ENCODE data around the gene DGAT2. TPM values are rescaled to one million over a fixed set of nuclear protein-coding genes. Genes with fewer than 3 reads are reported as not detected.

DGAT2 gene
- total and polyA plus RNA-seq, 4 donors = 0.41 to 4.4 (median 1.4) TPM

DNA sequence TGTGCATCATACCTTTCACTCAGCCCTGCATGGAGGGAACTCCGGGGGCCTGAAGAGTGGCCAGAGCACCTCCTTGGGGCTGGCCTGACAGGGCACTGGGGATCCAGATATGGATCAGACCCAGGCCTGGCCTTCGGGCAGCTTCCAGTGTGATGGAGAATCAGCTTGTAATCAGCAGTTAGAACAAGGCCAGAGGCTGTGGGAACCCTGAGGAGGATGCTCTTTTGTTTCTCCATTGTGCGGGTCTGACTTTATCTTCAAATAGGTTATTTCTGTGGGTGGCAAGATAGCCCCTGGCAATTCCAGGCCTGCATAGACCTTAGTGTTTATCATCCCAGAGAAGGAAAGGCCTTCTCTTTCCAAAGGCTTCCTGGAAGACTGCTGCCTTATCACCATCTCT is 12.3 kb downstream of the DGAT2 start:
- DNase-seq (peak in 1 of 2 donors; percentile 32), ATAC-seq (ENCODE audit: low FRiP score) (no peak)
- Histone ChIP-seq H3K27ac (ENCODE audit: low read depth in 1 of 2, low read length in 2 of 2) (no peak overlapping the region), H3K36me3 (ENCODE audit: control insufficient read depth in 1 of 2, insufficient read depth in 2 of 2, low read length in 1 of 2) (no peaks in the 10 kb centered on the region), H3K27me3 (ENCODE audit: control insufficient read depth in 1 of 2, insufficient read depth in 2 of 2, low read length in 1 of 2) (no peaks in the 10 kb centered on the region), H3K4me1 (ENCODE audit: control insufficient read depth in 1 of 2, insufficient read depth in 2 of 2, low read length in 2 of 2) (no peaks in the 10 kb centered on the region), H3K9me3 (ENCODE audit: control insufficient read depth, low read length) (no peaks in the 10 kb centered on the region), H3K4me3 (ENCODE audit: low read length in 2 of 2) (no peak overlapping the region)
- intact Hi-C loops (cut with DNase I) = no loop called here
- WGBS, 2 donors = 88 to 94% methylated on average over 3 of the region's 3 CpGs

DNA sequence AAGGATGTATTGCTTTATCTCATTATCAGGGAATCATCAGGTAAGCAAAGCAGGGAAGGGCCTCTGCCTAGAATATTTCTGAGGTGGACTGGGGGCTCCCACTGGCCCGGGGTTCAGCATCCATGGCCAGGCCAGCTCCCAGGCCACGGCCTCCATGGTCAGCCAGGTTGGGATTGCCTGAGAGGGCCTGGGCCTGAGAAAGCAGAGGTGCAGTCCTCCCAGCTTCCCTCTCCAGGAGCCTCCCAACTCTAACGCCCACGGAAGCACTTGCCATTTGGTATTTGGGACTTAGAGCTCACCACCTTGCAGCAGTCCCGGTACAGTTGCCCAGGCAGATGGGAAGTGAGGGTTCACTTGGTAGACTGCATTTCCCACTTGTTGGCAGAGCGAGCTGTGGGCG is 12.7 kb downstream of the DGAT2 start:
- Histone ChIP-seq H3K36me3 (ENCODE audit: control insufficient read depth in 1 of 2, insufficient read depth in 2 of 2, low read length in 1 of 2) (no peaks in the 10 kb centered on the region), H3K27me3 (ENCODE audit: control insufficient read depth in 1 of 2, insufficient read depth in 2 of 2, low read length in 1 of 2) (no peaks in the 10 kb centered on the region), H3K27ac (ENCODE audit: low read depth in 1 of 2, low read length in 2 of 2) (no peak overlapping the region), H3K9me3 (ENCODE audit: control insufficient read depth, low read length) (no peaks in the 10 kb centered on the region), H3K4me3 (ENCODE audit: low read length in 2 of 2) (no peak overlapping the region), H3K4me1 (ENCODE audit: control insufficient read depth in 1 of 2, insufficient read depth in 2 of 2, low read length in 2 of 2) (no peaks in the 10 kb centered on the region)
- WGBS, 2 donors = 93 to 97% methylated on average over 7 of the region's 7 CpGs
- DNase-seq (peak; percentile 17 to 34), ATAC-seq (ENCODE audit: low FRiP score) (no peak)
- intact Hi-C loops (cut with DNase I) = no loop called here

DNA sequence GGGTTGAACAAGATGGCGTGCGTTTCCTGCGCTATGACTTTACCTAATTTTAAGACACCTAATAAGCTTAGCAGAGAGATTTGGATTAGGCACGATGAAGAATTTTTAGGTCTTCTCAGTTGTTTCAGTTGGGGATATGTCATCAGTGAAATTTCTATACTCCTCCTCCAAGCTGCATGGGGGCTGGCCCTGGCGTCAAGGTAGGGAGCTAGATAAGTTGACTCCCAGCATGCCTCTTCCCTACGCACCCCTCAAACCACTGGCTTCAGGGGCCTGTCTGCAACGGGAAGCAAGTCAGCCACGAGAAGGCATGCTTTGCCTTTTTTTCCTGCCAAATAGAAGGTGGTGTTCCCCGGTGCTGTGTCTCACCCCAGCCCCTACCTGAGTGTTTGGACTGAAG is 13.3 kb downstream of the DGAT2 start:
- ATAC-seq (ENCODE audit: low FRiP score) (no peak), DNase-seq (peak in 1 of 2 donors; percentile 12)
- 91 to 94% methylated on average over 9 of the region's 9 CpGs for WGBS, 2 donors
- Histone ChIP-seq H3K36me3 (ENCODE audit: control insufficient read depth in 1 of 2, insufficient read depth in 2 of 2, low read length in 1 of 2) (no peaks in the 10 kb centered on the region), H3K9me3 (ENCODE audit: control insufficient read depth, low read length) (no peaks in the 10 kb centered on the region), H3K4me1 (ENCODE audit: control insufficient read depth in 1 of 2, insufficient read depth in 2 of 2, low read length in 2 of 2) (no peaks in the 10 kb centered on the region), H3K27me3 (ENCODE audit: control insufficient read depth in 1 of 2, insufficient read depth in 2 of 2, low read length in 1 of 2) (no peaks in the 10 kb centered on the region), H3K4me3 (ENCODE audit: low read length in 2 of 2) (no peak overlapping the region), H3K27ac (ENCODE audit: low read depth in 1 of 2, low read length in 2 of 2) (no peak overlapping the region)
- intact Hi-C loops (cut with DNase I) = no loop called here

DNA sequence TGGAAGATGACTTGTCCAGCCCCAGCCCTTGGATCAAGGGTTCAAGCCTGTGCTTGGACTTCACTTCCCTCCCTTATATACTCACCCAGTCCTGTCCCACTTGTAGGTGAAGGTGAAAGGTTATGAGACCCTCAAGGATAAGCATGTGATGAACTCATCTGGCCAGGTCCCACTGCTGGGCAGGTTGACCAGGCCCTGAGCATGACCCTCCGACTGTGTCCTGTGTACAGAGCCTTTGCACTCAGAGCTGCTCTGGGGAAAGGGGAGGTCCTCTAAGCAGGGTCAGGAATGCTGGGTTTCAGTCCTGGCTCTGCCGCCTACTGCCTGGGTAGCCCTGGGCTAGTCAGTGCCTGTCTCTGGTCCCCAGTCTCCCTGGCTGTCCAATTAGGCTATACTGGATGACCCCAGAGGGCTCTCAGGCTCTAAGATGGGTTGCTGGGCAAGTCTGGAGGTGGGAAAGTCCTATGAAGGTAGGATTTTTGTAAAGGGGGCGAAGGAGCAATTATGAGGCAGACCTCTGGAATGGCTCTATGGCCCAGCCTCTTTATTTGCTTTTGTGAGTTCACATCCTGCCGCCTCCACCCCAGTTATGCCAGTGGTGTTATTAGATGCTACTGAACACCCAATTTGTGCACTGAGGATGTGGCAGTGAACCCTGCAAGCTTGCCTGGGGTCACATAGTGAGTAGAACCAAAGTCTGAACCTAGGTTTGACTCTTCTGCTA is 14.1 kb downstream of the DGAT2 start:
- no peak for ATAC-seq (ENCODE audit: low FRiP score)
- Histone ChIP-seq H3K4me3 (ENCODE audit: low read length in 2 of 2) (no peak overlapping the region), H3K27ac (ENCODE audit: low read depth in 1 of 2, low read length in 2 of 2) (no peak overlapping the region), H3K4me1 (ENCODE audit: control insufficient read depth in 1 of 2, insufficient read depth in 2 of 2, low read length in 2 of 2) (no peaks in the 10 kb centered on the region), H3K27me3 (ENCODE audit: control insufficient read depth in 1 of 2, insufficient read depth in 2 of 2, low read length in 1 of 2) (no peaks in the 10 kb centered on the region), H3K36me3 (ENCODE audit: control insufficient read depth in 1 of 2, insufficient read depth in 2 of 2, low read length in 1 of 2) (no peaks in the 10 kb centered on the region), H3K9me3 (ENCODE audit: control insufficient read depth, low read length) (no peaks in the 10 kb centered on the region)
- 92 to 95% methylated on average over 4 of the region's 4 CpGs for WGBS, 2 donors
- DNase-seq = peak in 1 of 2 donors; percentile 6
- intact Hi-C loops (cut with DNase I) = no loop called here

DNA sequence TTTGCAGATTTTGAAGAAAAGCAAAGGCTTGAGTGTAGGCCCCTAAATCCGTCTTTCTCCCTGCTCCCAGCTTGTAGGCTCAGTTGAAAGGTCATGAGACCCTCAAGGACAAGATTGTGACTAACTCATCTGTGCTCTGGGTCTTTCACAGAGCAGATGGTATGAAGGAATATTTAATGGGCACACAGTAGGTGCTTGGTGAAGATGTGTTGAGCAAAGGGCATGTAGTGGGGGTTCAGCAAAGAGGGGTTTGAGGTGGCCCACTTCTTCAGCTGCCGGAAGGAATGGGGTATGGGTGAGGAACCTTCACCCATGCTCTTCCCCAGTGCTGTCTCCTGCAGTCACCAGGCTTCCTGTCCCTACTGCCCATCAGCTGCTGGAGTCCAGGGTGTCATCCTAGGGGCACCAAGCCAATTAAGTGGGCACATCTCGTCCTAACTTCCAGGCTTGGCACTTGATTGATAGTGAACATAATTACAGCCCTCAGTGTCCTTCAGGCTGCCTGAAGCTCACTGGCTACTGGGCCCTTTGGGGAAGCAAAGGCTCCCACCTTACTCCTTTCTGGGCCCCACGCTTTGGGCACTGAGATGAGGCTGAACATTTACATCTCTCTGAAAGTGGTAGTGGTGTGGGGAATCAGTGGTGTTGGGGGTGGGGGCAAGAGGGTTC is 15.0 kb downstream of the DGAT2 start:
- no peak for DNase-seq
- Histone ChIP-seq H3K4me1 (ENCODE audit: control insufficient read depth in 1 of 2, insufficient read depth in 2 of 2, low read length in 2 of 2) (no peaks in the 10 kb centered on the region), H3K36me3 (ENCODE audit: control insufficient read depth in 1 of 2, insufficient read depth in 2 of 2, low read length in 1 of 2) (no peaks in the 10 kb centered on the region), H3K4me3 (ENCODE audit: low read length in 2 of 2) (no peak overlapping the region), H3K9me3 (ENCODE audit: control insufficient read depth, low read length) (no peaks in the 10 kb centered on the region), H3K27ac (ENCODE audit: low read depth in 1 of 2, low read length in 2 of 2) (no peak overlapping the region), H3K27me3 (ENCODE audit: control insufficient read depth in 1 of 2, insufficient read depth in 2 of 2, low read length in 1 of 2) (no peaks in the 10 kb centered on the region)
- ATAC-seq (ENCODE audit: low FRiP score) = no peak
- intact Hi-C loops (cut with DNase I) = no loop called here
- 94% methylated on average over 4 of the region's 4 CpGs for WGBS, 2 donors

DNA sequence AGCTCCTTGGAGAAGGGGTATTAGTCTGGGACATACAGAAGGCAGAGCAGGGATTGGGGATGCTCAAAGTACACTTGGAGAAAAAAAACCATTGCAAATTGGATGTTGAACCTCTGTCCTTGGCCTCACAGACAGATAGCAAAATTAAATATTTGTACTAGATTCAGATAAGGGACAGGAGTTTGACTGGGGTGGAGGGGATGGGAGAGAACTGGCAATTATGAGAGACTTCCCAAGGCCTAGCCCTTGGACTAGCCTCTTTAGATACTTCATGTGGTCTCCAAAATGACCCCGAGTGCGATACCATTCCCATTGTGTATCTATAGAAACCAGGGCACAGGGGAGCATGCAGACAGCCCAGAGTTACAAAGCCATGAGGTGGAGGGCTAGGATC is 15.5 kb downstream of the DGAT2 start:
- Histone ChIP-seq H3K27ac (ENCODE audit: low read depth in 1 of 2, low read length in 2 of 2) (no peak overlapping the region), H3K36me3 (ENCODE audit: control insufficient read depth in 1 of 2, insufficient read depth in 2 of 2, low read length in 1 of 2) (no peaks in the 10 kb centered on the region), H3K9me3 (ENCODE audit: control insufficient read depth, low read length) (no peaks in the 10 kb centered on the region), H3K4me1 (ENCODE audit: control insufficient read depth in 1 of 2, insufficient read depth in 2 of 2, low read length in 2 of 2) (no peaks in the 10 kb centered on the region), H3K4me3 (ENCODE audit: low read length in 2 of 2) (no peak overlapping the region), H3K27me3 (ENCODE audit: control insufficient read depth in 1 of 2, insufficient read depth in 2 of 2, low read length in 1 of 2) (no peaks in the 10 kb centered on the region)
- intact Hi-C loops (cut with DNase I) = no loop called here
- no peak for DNase-seq
- ATAC-seq (ENCODE audit: low FRiP score) = no peak
- 97 to 100% methylated on average over 2 of the region's 2 CpGs for WGBS, 2 donors

DNA sequence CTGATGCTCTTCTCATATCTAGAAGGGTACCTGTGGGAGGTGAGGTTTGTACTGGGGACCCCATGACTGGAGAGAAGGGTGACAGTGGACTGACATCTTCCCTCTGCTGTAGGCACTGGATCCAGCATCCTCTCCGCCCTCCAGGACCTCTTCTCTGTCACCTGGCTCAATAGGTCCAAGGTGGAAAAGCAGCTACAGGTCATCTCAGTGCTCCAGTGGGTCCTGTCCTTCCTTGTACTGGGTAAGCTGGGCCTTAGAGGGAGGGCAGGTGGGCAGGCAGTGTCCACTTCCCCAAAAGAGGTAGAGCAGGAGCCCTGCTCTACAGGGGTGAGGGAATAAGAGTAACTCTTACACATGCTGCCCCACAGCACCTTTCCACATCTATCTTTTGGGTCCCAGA is 15.9 kb downstream of the DGAT2 start:
- 94 to 100% methylated on average over 1 of the region's 1 CpG for WGBS, 2 donors
- H3K4me3 ChIP-seq (ENCODE audit: low read length in 2 of 2) = no peak overlapping the region
- intact Hi-C loops (cut with DNase I) = no loop called here
- H3K27ac ChIP-seq (ENCODE audit: low read depth in 1 of 2, low read length in 2 of 2) = no peak overlapping the region
- H3K36me3 ChIP-seq (ENCODE audit: control insufficient read depth in 1 of 2, insufficient read depth in 2 of 2, low read length in 1 of 2) = no peaks in the 10 kb centered on the region
- H3K27me3 ChIP-seq (ENCODE audit: control insufficient read depth in 1 of 2, insufficient read depth in 2 of 2, low read length in 1 of 2) = no peaks in the 10 kb centered on the region
- ATAC-seq (ENCODE audit: low FRiP score) = no peak
- peak in 1 of 2 donors; percentile 12 for DNase-seq
- H3K9me3 ChIP-seq (ENCODE audit: control insufficient read depth, low read length) = no peaks in the 10 kb centered on the region
- no peaks in the 10 kb centered on the region for H3K4me1 ChIP-seq (ENCODE audit: control insufficient read depth in 1 of 2, insufficient read depth in 2 of 2, low read length in 2 of 2)

DNA sequence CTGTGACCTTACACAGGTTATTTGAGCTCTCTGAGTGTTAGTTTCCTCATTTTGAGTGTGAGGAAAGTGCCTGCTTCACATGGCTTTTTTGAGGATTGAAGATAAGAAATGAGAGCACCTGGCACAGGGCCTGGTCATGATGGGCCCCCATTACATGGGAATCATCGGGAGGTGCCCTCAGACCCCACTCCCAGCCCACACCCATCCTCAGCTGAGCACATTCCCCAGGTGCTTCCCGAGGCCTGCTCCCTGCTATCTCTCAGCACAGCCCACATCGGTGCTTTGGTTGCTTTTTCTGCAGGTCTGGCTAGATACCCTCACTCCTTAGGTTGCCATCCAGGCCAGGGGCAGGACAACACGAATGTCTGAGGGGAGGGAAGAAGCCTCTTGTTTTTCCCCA is 16.6 kb downstream of the DGAT2 start:
- H3K27me3 ChIP-seq (ENCODE audit: control insufficient read depth in 1 of 2, insufficient read depth in 2 of 2, low read length in 1 of 2) = no peaks in the 10 kb centered on the region
- no peaks in the 10 kb centered on the region for H3K4me1 ChIP-seq (ENCODE audit: control insufficient read depth in 1 of 2, insufficient read depth in 2 of 2, low read length in 2 of 2)
- H3K4me3 ChIP-seq (ENCODE audit: low read length in 2 of 2) = no peak overlapping the region
- ATAC-seq (ENCODE audit: low FRiP score) = no peak
- intact Hi-C loops (cut with DNase I) = no loop called here
- no peaks in the 10 kb centered on the region for H3K9me3 ChIP-seq (ENCODE audit: control insufficient read depth, low read length)
- no peak overlapping the region for H3K27ac ChIP-seq (ENCODE audit: low read depth in 1 of 2, low read length in 2 of 2)
- DNase-seq = no peak
- H3K36me3 ChIP-seq (ENCODE audit: control insufficient read depth in 1 of 2, insufficient read depth in 2 of 2, low read length in 1 of 2) = no peaks in the 10 kb centered on the region
- 83 to 89% methylated on average over 4 of the region's 4 CpGs for WGBS, 2 donors

DNA sequence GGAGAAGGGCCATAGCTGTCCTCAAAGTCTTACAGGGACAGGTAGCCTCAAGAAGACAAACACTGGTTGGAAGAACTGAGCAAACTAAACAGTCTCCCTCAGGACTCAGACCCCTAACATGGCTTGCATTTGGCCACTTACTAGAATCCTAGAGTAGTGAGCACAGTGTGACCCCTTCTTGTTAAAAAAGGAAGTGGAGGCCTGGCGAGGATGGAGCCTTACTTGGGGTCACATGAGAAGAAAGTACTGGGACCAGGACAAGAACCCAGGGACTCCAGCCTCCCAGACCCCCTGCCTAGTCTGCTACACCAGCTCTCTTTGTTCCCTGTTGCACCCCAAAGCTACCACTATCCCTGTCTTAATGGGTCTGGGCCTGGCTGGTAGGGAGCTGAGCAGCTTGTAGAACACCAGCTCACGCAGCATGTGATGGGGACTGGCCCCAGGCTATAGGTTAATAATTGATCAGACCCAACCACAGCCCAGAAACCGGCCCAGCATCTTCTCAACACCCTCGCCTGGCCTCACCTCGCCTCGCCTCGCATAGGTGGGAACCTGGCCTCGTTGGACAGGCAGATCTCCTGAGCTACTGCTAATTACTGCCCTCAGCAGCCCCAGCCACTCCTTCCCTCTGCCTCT is 17.6 kb downstream of the DGAT2 start:
- no peak for ATAC-seq (ENCODE audit: low FRiP score)
- H3K9me3 ChIP-seq (ENCODE audit: control insufficient read depth, low read length) = no peaks in the 10 kb centered on the region
- 93 to 97% methylated on average over 8 of the region's 8 CpGs for WGBS, 2 donors
- no peaks in the 10 kb centered on the region for H3K36me3 ChIP-seq (ENCODE audit: control insufficient read depth in 1 of 2, insufficient read depth in 2 of 2, low read length in 1 of 2)
- H3K4me1 ChIP-seq (ENCODE audit: control insufficient read depth in 1 of 2, insufficient read depth in 2 of 2, low read length in 2 of 2) = no peaks in the 10 kb centered on the region
- DNase-seq = no peak
- H3K27me3 ChIP-seq (ENCODE audit: control insufficient read depth in 1 of 2, insufficient read depth in 2 of 2, low read length in 1 of 2) = no peaks in the 10 kb centered on the region
- no peak overlapping the region for H3K27ac ChIP-seq (ENCODE audit: low read depth in 1 of 2, low read length in 2 of 2)
- intact Hi-C loops (cut with DNase I) = no loop called here
- H3K4me3 ChIP-seq (ENCODE audit: low read length in 2 of 2) = no peak overlapping the region

All from aorta (tissue), 5 donors.